ENCODE data around the gene POLR2I.

Gene POLR2I

DNA sequence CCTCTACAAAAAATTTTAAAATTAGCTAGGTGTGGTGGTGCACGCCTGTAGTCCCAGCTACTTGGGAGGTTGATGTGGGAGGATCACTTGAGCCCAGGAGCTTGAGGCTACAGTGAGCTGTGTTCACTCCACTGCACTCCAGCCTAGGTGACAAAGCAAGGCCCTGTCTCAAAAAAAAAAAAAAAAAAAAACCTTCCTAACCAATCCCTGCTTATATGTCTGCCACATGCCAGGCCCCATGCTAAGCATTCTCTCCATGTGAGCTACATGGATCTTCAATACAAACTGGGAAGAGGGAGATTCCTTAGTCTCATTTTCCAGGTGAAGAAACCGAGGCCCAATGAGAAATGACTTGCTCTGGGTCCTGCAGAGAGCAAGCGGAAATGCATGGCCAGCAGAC, 6.0 kb downstream of the POLR2I start:
- no peak overlapping the region for H3K4me3 ChIP-seq (ENCODE audit: low read depth, low read length)
- TF ChIP-seq, protein P1, sequence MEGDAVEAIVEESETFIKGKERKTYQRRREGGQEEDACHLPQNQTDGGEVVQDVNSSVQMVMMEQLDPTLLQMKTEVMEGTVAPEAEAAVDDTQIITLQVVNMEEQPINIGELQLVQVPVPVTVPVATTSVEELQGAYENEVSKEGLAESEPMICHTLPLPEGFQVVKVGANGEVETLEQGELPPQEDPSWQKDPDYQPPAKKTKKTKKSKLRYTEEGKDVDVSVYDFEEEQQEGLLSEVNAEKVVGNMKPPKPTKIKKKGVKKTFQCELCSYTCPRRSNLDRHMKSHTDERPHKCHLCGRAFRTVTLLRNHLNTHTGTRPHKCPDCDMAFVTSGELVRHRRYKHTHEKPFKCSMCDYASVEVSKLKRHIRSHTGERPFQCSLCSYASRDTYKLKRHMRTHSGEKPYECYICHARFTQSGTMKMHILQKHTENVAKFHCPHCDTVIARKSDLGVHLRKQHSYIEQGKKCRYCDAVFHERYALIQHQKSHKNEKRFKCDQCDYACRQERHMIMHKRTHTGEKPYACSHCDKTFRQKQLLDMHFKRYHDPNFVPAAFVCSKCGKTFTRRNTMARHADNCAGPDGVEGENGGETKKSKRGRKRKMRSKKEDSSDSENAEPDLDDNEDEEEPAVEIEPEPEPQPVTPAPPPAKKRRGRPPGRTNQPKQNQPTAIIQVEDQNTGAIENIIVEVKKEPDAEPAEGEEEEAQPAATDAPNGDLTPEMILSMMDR (IDR thresholded peaks at IDR 0.05; ENCODE audit: low read depth, low read length, missing control alignments), result no peak
- DNase-seq (ENCODE audit: low read depth), result no peak

DNA sequence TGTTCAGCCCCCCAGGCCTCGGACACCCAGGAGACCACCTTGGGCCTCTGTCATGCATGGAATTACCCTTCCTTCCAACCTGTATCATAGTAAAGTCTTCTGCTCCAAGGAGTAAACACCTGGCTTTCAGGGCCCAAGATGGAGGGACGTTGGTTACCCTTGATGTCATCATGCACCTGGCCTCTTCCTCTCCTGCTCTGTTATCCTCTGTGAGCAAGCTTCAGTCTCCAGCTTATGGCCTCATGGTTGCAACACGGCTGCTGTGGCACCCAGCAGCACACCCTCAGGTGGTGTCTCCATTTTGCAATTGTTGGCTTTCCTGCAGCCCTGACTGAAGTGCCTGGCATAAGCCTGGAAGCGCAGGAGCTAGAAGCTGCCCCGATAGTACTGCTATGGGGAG, 7.7 kb downstream of the POLR2I start:
- TF ChIP-seq, protein P1 (IDR thresholded peaks at IDR 0.05; ENCODE audit: low read depth, low read length, missing control alignments), result no peak
- H3K4me3 ChIP-seq (ENCODE audit: low read depth, low read length), result no peak overlapping the region
- no peak for DNase-seq (ENCODE audit: low read depth)

DNA sequence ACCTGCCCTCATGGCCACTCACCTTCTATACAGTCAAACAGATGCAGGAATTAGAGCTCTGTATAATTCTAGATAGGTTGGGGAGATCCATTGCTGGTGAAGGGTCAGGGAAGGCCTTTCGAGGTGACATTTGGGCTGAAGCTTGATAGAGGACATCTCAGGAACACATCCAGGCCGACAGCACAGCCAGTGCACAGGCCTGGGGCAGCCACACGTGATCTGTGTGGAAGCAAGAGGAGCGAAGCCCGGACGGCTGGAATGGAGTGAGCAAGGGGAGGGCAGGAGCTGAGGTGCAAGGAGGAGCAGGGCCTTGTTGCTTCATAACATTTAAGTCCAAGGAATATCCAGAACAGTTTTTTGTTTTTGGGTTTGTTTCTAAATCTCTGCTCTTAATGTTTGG, 8.2 kb downstream of the POLR2I start:
- TF ChIP-seq, protein P1 (IDR thresholded peaks at IDR 0.05; ENCODE audit: low read depth, low read length, missing control alignments), result no peak

DNA sequence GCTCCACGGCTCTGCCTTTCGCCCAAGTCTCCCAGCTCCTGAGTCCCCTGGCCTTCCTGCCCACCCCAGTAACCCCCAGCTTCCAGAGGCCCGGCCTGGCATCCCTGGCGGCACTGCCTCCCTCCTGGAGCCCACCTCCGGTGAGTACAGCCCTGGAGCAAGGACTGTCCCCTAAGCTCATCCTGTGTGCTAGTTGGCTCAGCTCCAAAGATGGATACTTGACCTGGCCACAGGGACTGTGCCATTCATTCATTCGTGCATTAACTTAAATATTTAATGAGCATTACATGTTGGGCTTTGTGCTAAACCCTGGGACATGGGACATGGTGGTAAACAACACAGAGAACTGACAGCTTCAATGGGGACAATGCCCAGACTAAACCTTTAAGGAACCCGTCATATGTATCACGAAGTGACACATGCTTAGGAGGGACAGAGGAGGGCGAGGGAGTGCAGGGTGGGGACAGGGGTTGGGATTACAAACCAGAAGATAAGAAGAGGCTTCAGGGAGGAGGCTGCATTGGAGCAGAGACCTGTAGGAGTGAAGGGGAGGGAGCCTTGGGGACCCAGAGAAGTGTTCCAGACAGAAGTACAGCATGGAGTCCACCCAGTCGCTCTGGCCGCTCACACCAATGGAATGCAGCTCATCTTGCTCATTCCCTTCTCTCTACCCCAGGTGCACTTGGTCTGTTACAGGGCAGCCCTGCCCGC, 10.7 kb downstream of the POLR2I start:
- H3K4me3 ChIP-seq (ENCODE audit: low read depth, low read length), result no peak overlapping the region
- no peak for DNase-seq (ENCODE audit: low read depth)
- TF ChIP-seq, protein P1 (IDR thresholded peaks at IDR 0.05; ENCODE audit: low read depth, low read length, missing control alignments), result no peak

More for the DNA sequence above, 8.2 kb downstream of the POLR2I start:
- DNase-seq (ENCODE audit: low read depth), result no peak
- H3K4me3 ChIP-seq (ENCODE audit: low read depth, low read length), result no peak overlapping the region

DNA sequence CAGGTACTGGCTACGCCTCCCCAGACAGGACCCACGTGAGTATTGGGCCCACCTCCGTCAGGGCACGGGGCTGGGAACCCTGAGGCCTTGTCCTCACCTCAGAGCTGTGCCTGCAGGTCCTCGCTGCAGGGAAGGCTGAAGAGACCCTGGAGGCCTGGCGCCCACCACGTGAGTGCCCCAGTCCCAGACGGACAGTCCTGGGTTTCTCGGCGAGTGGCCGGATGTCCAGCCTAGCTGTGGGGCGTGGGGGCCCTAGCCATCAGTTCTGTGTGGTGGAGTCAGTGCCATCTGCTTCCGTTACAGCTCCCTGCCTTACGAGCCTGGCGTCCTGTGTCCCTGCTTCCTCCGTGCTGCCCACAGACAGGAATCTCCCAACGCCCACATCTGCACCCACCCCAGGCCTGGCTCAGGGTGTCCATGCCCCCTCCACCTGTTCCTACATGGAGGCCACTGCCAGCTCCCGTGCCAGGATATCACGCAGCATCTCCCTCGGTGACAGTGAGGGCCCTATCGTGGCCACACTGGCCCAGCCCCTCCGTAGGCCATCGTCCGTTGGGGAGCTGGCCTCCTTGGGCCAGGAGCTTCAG, 11.5 kb downstream of the POLR2I start:
- DNase-seq (ENCODE audit: low read depth), result no peak
- TF ChIP-seq, protein P1 (IDR thresholded peaks at IDR 0.05; ENCODE audit: low read depth, low read length, missing control alignments), result no peak

DNA sequence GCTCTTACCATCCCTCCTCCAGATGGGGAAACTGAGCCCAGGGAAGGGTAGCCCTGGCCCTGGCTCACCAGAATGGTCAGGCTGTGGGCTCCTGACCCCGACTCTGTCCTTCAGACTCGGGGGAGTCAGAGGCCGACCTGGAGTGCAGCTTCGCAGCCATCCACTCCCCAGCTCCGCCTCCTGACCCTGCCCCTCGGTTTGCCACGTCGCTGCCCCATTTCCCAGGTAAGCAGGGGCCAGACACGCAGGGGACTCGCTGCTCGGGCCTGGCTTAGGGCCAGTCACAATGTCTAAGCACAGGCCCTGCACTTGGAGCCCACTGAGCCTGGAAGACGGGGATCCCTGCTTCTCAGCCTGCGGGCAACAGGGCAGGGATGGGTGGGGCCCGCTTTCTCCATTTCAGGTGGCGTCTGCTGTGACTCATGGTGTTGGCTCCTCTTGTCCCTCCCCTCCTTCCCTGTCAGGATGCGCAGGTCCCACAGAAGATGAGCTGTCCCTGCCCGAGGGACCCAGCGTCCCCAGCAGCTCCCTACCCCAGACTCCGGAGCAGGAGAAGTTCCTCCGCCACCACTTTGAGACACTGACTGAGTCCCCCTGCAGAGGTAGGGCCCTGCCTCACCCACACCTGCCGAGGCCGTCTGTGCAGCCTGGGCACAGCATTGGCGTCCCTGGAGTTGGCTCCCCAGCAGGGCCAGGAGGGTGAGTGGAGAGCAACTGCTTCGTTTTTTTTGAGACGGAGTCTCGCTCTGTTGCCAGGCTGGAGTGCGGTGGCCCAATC, 12.9 kb downstream of the POLR2I start:
- H3K4me3 ChIP-seq (ENCODE audit: low read depth, low read length), result no peak overlapping the region
- TF ChIP-seq, protein P1 (IDR thresholded peaks at IDR 0.05; ENCODE audit: low read depth, low read length, missing control alignments), result no peak
- DNase-seq (ENCODE audit: low read depth), result no peak

More for the DNA sequence above, 11.5 kb downstream of the POLR2I start:
- no peak overlapping the region for H3K4me3 ChIP-seq (ENCODE audit: low read depth, low read length)

All from GM12864 (cell line).